ENCODE data around the gene DFFB. TPM values are rescaled to one million over a fixed set of nuclear protein-coding genes. Genes with fewer than 3 reads are reported as not detected.

The DFFB gene
- polyA plus RNA-seq, 1 donor from 2014 or later, result 20.2 TPM

GRCh38 chr1:3904843-3905185 lies 47.5 kb downstream of the DFFB start:
- Histone ChIP-seq H3K9me3 (ENCODE audit: low read length) (no peaks in the 10 kb centered on the region), H3K36me3 (ENCODE audit: insufficient read depth, low read length) (no peaks in the 10 kb centered on the region), H3F3A (ENCODE audit: insufficient read depth, low read length, poor library complexity, severe bottlenecking) (no peaks in the 10 kb centered on the region), H3K9ac (ENCODE audit: low read length) (no peak overlapping the region), H3K4me2 (ENCODE audit: low read length) (no peak overlapping the region), H3K27me3 (ENCODE audit: insufficient read depth, low read depth, low read length) (no peaks in the 10 kb centered on the region), H2AFZ (ENCODE audit: low read depth, low read length) (no peak overlapping the region), H3K27ac (ENCODE audit: low read length) (no peak overlapping the region), H3K9me2 (ENCODE audit: insufficient read depth, low read length) (no peaks in the 10 kb centered on the region), H4K20me1 (ENCODE audit: insufficient read depth) (no peaks in the 10 kb centered on the region), H3K79me2 (replicated peaks; ENCODE audit: insufficient read depth, low read length) (peaks cover 2% of the 10 kb centered on the region), H3K4me3 (ENCODE audit: low read length) (no peak overlapping the region)
- TF ChIP-seq EZH2 (IDR thresholded peaks at IDR 0.05; ENCODE audit: borderline replicate concordance, insufficient read depth, low read length, poor library complexity, severe bottlenecking), result no peak

GRCh38 chr1:3905266-3905952 lies 48.1 kb downstream of the DFFB start:
- TF ChIP-seq RAD21 (conservative IDR thresholded peaks at IDR 0.05) (no peak), EZH2 (IDR thresholded peaks at IDR 0.05; ENCODE audit: borderline replicate concordance, insufficient read depth, low read length, poor library complexity, severe bottlenecking) (no peak), EP300 (conservative IDR thresholded peaks at IDR 0.05; ENCODE audit: poor library complexity, severe bottlenecking) (no peak), REST (IDR thresholded peaks at IDR 0.05; ENCODE audit: borderline replicate concordance) (no peak), POLR2AphosphoS5 (IDR thresholded peaks at IDR 0.05) (no peak), SMC3 (conservative IDR thresholded peaks at IDR 0.05; ENCODE audit: poor library complexity) (no peak), CTCF (IDR thresholded peaks at IDR 0.05; ENCODE audit: poor library complexity, severe bottlenecking) (no peak), TAF1 (IDR thresholded peaks at IDR 0.05; ENCODE audit: low read depth) (no peak)
- H4K20me1 ChIP-seq (ENCODE audit: insufficient read depth), result no peaks in the 10 kb centered on the region
- H3F3A ChIP-seq (ENCODE audit: insufficient read depth, low read length, poor library complexity, severe bottlenecking), result no peaks in the 10 kb centered on the region
- no peak overlapping the region for H3K27ac ChIP-seq (ENCODE audit: low read length)
- no peak overlapping the region for H2AFZ ChIP-seq (ENCODE audit: low read depth, low read length)
- H3K9me2 ChIP-seq (ENCODE audit: insufficient read depth, low read length), result no peaks in the 10 kb centered on the region
- no peaks in the 10 kb centered on the region for H3K36me3 ChIP-seq (ENCODE audit: insufficient read depth, low read length)
- no peak overlapping the region for H3K4me3 ChIP-seq (ENCODE audit: low read length)
- H3K79me2 ChIP-seq (replicated peaks; ENCODE audit: insufficient read depth, low read length), result no peaks in the 10 kb centered on the region
- H3K4me2 ChIP-seq (ENCODE audit: low read length), result no peak overlapping the region
- no peaks in the 10 kb centered on the region for H3K9me3 ChIP-seq (ENCODE audit: low read length)
- no peaks in the 10 kb centered on the region for H3K27me3 ChIP-seq (ENCODE audit: insufficient read depth, low read depth, low read length)
- no peak overlapping the region for H3K9ac ChIP-seq (ENCODE audit: low read length)

All from neural cell (in vitro differentiated cells).